GM10266 (cell line): Measurements from ENCODE around the gene ATP1A2.

Experiments
- DNase-seq: peaks from one replicate; pipeline ENCODE4 v3.0.0; 2012; ENCODE audit errors: extremely low spot score
- TF ChIP-seq, protein P1 (sequence below): IDR thresholded peaks from 2 replicates; pipeline ENCODE4 v1.5.1; 2012; ENCODE audit warnings: mild to moderate bottlenecking, low read depth; ENCODE audit not compliant: control insufficient read depth, insufficient read depth; ENCODE audit errors: missing control alignments

Gene ATP1A2

DNA sequence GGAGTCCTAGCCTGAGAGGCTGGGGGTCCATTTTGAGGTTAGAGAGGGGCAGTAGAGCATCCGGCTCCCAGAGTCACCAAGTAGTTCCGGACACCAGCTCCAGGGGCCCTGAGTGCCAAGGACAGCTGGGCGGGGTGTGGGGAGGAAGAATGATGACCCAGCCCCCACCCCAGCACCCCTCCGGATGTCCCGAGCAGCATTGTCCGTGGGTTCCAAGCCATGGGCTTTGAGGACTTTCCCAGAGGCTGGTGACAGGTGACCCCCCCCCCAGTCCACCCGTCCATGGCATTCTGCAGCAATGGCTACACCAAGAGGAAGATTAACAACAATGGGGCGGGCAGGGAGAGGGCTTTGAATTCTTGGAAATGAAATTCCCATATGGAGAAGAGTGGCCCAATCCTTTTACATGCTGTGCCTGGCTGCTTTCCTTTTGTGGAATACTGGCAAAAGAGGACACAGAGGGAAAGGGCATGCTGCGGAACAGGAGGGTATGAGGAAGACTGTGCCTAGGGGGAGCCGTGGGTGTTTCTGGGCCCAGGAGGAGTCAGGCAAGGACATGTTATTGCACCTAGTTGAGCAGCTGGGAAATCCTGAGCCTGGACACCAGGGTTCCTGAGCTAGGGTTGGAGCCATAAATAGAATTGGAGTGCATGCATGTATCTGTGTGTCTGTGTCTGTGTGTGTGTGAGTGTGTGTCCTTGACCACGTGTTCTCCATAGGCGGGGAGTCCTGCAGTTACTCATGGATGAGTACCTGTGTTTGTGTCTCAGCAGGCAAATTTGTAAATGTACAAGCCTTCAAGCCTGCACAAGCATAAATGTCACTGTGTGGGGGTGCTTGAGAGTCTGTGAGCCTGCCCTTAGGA is 956 bp downstream of the ATP1A2 start:
- TF ChIP-seq, protein P1, sequence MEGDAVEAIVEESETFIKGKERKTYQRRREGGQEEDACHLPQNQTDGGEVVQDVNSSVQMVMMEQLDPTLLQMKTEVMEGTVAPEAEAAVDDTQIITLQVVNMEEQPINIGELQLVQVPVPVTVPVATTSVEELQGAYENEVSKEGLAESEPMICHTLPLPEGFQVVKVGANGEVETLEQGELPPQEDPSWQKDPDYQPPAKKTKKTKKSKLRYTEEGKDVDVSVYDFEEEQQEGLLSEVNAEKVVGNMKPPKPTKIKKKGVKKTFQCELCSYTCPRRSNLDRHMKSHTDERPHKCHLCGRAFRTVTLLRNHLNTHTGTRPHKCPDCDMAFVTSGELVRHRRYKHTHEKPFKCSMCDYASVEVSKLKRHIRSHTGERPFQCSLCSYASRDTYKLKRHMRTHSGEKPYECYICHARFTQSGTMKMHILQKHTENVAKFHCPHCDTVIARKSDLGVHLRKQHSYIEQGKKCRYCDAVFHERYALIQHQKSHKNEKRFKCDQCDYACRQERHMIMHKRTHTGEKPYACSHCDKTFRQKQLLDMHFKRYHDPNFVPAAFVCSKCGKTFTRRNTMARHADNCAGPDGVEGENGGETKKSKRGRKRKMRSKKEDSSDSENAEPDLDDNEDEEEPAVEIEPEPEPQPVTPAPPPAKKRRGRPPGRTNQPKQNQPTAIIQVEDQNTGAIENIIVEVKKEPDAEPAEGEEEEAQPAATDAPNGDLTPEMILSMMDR: no peak
- no peak for DNase-seq

DNA sequence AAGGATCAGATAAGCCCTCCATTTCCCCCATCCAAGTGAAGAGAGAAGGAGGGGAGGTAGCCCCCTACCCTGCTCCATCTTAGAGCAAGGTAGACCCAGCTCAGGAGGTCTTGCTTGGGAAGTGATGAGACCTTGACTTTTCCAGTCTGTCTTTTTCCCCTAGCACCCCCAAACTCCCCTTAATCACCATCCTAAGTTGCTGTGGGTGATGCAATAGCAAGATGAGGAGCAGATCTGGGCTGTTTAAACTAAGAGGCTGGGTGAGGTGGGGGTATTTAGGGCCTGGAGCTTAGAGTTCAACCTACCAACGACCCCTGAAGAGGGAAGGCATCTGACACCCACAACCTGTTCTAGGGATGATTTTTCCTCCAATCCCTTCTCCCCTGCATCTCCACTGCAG is 1.7 kb downstream of the ATP1A2 start:
- TF ChIP-seq, protein P1: no peak
- no peak for DNase-seq

DNA sequence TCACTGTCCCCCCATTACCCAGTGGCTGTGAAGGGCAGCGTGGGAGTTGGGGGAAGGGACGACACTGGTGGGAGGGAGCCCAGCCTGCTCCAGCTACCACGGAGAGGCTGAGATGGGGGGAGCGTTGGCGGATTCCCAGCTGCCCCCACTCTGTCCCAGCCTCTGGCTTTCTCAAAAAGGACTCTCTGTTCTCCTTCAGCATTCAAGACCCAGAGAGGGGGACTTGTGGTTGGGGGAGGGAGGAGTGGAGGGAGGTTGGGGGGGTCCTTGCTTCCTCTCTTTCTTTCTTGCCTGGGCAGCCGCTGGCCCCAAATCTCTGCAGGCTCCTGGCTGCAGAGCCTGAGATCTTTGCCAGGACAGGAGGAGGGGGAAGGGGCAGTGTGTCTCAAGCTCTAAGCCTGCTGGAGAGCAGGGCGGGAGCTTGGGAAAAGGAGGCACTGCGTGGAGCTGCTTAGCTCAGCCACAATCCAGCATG is 2.2 kb downstream of the ATP1A2 start:
- TF ChIP-seq, protein P1: no peak
- DNase-seq: no peak

GRCh38 chr1:160118928-160119327 is 3.4 kb downstream of the ATP1A2 start:
- TF ChIP-seq, protein P1: no peak
- DNase-seq: no peak

DNA sequence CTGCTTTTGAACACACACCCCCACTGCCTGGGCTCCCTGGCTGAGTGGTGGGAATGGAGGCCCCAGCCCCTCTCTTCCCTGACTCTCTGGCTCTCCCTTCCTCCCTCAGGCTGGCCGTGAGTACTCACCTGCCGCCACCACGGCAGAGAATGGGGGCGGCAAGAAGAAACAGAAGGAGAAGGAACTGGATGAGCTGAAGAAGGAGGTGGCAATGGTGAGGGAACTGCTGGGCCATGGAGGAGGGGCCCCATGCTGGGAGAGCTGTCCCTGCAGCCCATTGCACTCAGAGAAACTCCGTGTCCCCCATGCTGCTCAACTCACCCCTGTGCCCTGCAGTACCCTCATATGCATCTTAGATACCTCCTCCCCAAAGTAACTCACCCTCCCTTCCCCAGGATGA is 5.2 kb downstream of the ATP1A2 start:
- no peak for DNase-seq
- TF ChIP-seq, protein P1: no peak

DNA sequence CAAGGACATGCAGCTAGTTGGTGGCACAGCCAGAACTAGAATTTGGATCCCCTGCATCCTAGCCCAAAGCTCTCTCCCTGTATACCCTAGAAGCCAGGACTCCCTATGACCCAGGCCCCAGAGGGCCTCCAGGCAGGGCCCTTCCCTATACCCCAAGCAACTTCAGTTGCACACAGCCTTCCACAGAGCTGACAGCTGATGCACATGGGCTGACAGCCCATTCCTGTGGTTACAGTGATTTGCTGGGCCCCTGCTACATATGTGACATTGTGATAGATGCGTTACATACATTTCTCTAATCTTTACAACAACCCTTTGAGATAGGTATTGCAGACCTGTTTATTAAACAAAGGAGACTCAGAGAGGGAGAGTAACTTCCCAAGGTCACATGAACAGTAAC is 5.8 kb downstream of the ATP1A2 start:
- no peak for DNase-seq
- TF ChIP-seq, protein P1: no peak

DNA sequence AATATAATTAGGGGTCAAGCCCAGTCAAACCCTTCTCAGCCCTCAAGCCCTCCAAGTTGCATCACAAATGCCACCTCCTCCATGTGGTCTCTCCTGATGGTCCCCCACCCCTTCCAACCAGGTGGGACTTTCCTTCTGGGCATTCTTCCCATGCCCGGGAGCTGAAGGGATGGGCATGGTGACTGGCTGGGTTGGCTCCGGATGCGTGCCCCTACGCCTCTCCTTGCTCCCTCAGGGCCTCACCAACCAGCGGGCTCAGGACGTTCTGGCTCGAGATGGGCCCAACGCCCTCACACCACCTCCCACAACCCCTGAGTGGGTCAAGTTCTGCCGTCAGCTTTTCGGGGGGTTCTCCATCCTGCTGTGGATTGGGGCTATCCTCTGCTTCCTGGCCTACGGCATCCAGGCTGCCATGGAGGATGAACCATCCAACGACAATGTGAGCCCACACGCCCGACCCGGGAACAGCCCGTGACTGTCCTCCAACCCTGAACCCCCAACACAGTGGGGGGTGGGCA is 7.5 kb downstream of the ATP1A2 start:
- no peak for DNase-seq
- TF ChIP-seq, protein P1: no peak
